ENCODE data around the gene PDPK1. TPM values are rescaled to one million over a fixed set of nuclear protein-coding genes. Genes with fewer than 3 reads are reported as not detected.
"Not testable (repeated sequence)": the region's sequence is repeated elsewhere in the genome, so short reads cannot be mapped to it uniquely, and the experiment has no call there.

PDPK1 gene
- polyA plus RNA-seq, 10 donors: 23.7 to 34.3 (median 28.6) TPM

DNA sequence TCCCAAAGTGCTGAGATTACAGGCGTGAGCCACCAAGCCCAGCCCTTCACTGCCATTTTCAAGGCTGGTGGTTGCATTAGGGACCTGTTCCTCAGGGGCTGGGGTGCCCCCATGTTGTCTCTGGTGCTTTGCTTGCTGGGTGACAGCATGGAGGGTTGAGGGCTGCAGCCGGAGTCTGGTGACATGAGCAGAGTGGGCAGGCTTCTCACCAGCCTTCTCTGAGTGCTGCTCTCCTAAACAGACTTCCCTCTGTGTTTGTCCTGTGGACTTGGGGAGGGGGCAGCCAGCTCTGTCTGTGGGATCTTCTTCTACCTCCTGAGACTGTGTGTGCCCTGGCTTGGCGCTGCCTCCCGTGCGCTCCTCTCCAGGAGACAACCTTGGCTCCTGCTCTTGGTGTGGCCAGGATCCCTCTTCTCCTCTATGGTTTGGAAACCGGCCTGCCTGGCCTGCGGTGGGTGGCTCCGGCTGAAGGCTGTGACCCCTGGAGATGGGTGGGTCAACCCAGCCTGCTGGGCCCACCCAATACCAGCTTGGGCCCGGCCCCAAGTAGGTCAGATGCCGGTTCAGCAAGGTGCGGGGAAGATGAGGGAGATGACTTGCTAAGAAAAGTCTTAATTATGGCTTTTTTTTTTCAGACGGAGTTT is 72.1 kb downstream of the PDPK1 start:
- no peak for DNase-seq

GRCh38 chr16:2610781-2611498 is 73.1 kb downstream of the PDPK1 start:
- no peak for DNase-seq

- no peak for DNase-seq
Measured at GRCh38 chr16:2611499-2611862, 73.7 kb downstream of the PDPK1 start.

DNA sequence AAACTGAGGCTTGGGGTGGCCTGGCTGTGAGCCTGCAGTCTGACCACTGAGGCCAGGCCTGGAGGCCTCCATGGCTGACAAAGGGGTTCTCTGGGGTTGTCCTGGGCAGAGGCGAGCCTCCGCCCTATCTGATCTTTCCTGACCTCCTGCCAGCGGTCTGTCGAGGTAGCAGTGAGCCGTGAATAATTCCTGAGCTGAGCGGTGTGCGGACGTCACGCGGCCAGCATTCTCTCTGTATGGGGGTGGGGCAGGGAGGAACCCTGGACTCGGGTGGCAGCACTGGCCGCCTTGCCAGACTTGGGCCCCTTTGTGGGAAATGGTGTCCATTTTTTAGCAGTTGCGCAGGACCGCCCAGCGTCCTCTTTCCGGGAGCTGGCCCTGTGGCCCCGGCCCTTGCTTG is 74.1 kb downstream of the PDPK1 start:
- DNase-seq: not testable (repeated sequence)

DNA sequence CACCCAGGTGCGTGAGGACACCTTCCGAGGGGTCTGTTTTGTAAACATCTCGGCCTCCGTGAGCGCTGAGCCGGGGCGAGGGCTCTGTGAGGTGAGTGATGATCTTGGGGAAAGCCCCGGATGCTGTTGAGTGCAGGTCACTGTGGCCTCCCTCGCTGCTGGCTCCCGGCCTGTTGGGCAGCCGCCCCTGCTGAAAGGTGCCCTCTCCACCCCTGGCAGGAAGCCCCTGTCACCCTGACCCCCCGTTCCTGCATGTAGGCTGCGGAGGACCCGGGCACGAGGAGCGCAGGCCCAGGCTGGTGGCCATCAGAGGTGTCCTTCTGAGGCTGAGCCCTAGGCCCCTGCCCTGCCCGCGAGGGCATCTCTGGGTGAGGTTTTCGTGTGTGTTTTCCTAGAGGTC is 75.4 kb downstream of the PDPK1 start:
- not testable (repeated sequence) for DNase-seq

- no peak for DNase-seq
Measured at GRCh38 chr16:2614761-2615191, 77.0 kb downstream of the PDPK1 start.

DNA sequence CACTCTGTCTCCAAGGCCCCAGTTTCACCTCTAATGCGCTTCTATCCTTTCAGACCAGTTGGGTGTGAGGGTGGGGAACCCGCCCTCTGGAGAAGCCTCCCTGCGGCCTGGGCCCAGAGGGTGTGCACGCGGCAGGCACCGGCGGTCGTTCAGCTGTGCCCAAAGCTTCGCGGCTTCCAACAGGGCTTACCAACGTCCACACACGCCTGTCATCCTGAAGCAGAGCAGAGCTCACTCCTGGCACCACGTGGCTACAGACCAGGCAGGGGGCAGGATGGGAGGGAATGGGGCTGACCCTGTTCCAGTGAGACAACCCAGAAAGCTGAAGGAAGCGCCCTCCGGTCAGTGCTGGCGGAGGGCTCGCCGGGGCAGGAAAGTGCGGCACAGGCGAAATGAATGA is 81.1 kb downstream of the PDPK1 start:
- not testable (repeated sequence) for DNase-seq

- DNase-seq: not testable (repeated sequence)
Measured at GRCh38 chr16:2619628-2620027, 81.8 kb downstream of the PDPK1 start.

- not testable (repeated sequence) for DNase-seq
Measured at GRCh38 chr16:2620870-2621269, 83.0 kb downstream of the PDPK1 start.

DNA sequence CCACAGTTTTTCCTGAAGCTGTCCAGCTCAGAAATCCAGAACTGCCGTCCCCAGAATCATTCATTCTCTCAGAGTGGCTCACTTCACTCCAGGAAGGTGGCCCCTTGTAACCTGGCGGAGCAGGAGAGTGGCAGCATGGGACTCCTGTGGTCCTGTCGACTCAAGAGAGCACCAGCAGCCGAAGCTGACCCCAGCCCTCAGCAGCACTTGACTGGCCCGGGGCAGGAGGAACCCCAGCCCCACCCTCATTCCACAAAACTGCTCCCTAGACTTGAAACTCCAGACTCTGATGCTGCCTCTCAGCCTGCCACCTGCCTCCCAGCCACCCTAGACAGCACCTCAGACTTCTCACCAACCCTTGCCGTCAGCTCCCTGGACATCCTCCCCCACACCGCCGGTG is 83.6 kb downstream of the PDPK1 start:
- DNase-seq: not testable (repeated sequence)

- not testable (repeated sequence) for DNase-seq
Measured at GRCh38 chr16:2627075-2627474, 89.3 kb downstream of the PDPK1 start.

GRCh38 chr16:2631203-2631602 is 93.4 kb downstream of the PDPK1 start:
- DNase-seq: not testable (repeated sequence)

DNA sequence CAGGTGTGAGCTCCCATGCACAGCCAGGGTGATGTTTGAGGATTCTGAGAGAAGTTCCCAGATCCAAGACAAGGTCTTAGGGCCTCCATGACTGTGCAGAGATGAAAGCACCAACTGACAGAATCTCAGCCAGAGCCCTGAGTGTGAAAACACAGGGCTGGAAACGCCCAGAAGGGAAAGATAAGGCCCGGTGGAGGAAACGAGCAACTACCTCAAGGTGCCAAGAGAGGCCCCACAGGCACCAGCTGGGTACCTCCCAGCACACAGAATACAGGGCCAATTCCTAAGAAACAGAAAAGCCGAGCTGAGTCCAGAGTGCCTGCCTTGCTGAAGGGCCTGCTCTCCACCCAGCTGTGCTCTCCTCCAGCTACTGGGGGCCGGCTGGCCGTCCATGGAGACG is 94.5 kb downstream of the PDPK1 start:
- not testable (repeated sequence) for DNase-seq

DNA sequence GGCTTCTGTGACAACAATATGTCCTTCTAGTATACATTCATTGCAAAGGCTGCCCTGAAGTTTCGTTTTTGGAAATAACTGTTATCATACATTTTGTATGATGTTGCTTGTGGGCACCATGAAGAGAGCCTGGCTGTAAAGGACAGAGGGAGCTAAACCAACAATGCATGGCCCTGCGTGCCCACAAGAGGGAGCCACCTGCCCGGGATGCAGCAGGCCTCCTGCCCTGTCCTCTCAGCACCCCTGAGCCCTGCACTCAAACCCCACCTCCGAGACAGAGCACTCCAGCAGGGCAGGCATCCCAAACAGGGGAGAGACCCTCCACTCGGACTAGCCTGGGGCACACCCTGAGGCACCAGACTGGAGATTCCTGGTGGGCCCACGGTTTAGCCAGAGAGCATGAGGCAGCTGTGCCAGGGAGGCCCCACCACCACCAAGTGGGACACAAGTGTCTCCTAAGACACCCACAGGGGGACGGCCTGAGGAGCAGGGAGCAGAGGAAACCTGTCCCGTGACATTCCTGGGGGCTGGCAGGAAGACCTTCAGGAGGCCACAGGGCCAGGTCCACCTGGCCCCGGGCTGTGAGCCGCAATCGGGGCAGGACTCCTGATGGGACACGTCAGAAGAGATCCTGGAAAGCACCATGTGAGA is 101.4 kb downstream of the PDPK1 start:
- not testable (repeated sequence) for DNase-seq

DNA sequence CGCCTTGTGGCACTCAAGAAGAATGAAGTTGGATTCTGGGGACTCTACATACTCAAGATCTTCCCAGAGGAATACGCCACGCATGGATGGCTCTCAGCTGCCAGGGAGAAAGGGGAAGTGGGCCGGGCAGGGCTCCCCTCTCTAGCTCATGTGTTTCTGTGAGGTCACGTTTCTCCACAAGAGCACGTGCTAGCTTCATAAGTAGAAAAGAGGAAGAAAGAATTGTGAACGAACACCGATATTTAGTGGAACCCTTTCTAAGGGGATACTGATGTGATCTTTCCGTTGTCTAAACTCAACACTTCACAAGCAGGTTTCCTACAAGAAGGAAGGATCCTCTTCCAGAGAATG is 101.9 kb downstream of the PDPK1 start:
- not testable (repeated sequence) for DNase-seq

DNA sequence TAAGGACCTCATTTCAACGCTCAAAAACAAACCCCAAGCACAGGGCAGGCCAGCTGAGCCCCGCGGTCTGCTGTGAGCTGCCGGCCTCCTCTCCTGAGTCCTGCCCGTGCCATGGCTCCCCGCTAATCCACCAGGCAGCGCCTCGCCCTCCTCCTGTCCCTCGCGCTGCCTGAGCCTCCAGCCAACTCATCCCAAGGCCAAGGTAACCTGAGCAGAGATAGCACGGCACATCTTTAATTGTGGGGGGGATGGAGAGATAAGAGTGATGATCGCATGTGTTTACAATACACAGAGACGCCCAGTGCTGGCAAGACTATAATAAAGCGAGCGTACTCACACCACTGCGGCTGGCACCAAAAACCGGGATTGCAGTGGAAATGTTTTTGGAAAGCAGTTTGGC is 104.7 kb downstream of the PDPK1 start:
- not testable (repeated sequence) for DNase-seq

DNA sequence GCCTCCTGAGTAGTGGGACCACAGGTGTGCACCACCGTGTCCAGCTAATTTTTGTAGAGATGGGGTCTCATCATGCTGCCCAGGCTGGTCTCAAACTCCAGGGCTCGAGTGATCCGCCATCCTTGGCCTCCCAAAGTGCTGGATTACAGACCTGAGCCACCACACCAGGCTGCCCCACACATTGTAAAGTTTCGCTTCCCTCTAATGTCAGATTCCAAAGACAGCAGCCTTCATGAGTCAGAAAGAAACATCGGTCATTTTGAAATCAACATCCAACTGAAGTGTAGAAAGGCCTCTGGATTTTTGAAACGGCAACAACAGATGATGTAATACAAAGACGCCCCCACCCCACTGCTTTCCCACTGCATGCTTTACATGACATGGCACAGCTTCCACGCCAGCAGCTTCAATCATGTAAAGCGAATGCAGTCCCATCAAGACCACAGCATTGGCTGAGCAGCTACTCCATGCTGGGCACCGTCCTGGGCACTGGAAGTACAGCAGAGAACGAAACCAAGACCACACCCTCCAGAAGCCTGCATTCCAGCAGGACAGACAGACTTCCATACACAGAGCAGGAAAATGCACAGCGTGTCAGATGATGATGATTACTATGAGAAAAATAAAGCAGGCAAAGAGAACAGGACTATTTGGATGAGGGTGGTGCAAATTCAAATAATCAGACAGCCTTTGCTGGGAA is 107.1 kb downstream of the PDPK1 start:
- DNase-seq: not testable (repeated sequence)

DNA sequence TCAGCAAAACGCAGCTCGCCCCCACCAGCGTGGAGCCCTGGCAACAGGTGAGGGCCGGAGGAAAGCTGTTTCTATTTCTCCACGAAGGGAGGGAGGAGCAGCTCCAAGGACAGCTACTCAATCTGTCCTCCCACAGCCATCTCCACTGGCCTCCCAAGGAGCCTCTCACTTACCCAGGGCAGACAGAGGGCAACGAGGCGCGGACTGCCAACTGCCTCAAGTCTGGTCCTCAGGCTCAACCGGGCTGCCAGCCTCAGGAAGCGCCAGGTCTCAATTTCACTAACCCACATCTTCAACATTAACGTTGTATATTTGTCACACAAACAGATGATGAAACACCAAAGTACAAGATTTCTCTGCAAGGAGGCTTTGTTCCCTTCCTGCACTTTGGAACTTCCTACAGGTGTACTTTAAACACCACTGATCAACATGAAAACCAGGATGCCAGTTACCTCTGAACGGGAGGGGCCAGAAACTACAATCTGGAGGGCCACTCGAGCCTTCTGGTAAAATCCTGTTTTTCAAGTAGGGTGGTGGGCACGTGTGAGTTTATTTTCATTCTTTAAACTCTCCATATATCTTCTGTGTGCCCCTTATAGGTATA is 113.5 kb downstream of the PDPK1 start:
- not testable (repeated sequence) for DNase-seq
